A673 (cell line): Measurements from ENCODE around the gene CDC23. TPM values are rescaled to one million over a fixed set of nuclear protein-coding genes. Genes with fewer than 3 reads are reported as not detected.
A peak's percentile ranks its signal among the peaks of the same experiment; 100 is the strongest.

Experiments used
- Bru-seq: library from RNA; stranded (reverse); fragments of 400-500 nt; gene quantifications from one replicate; lab custom pipeline; 2021; lab: Mats Ljungman, UMichigan
- BruChase-seq, 2 experiments: library from RNA; stranded (reverse); fragments of 400-500 nt; gene quantifications; one replicate each; lab custom pipeline; 2021; lab: Mats Ljungman, UMichigan
- BruUV-seq: library from RNA; stranded (reverse); fragments of 400-500 nt; replicated peaks from 2 replicates; lab custom pipeline; 2021; lab: Mats Ljungman, UMichigan
- CTCF ChIA-PET: fragments of 300-600 bp; sonication (Branson Sonifier 250); formaldehyde crosslinking; loops from one replicate; lab custom pipeline; 2022; ENCODE audit warnings: antibody characterized with exemption; lab: Charles Lee
- POLR2A ChIA-PET: fragments of 300-600 bp; sonication (Branson Sonifier 250); formaldehyde crosslinking; loops from one replicate; lab custom pipeline; 2022; ENCODE audit warnings: antibody characterized with exemption; ENCODE audit not compliant: low non-redundant PET; lab: Charles Lee
- DNase-seq: peaks from one replicate; pipeline ENCODE4 v3.0.0-alpha.2; 2015; ENCODE audit warnings: low spot score
- H3K27ac ChIP-seq: fragments of 200-600 bp; sonication (generic); 2 replicates; pipeline ENCODE4 v1.5.1; 2016; ENCODE audit warnings: mixed run types, low read depth, mild to moderate bottlenecking, mixed read lengths, antibody characterized with exemption, low read length; ENCODE audit not compliant: poor library complexity, severe bottlenecking
- H3K27me3 ChIP-seq: fragments of 200-600 bp; sonication (generic); replicated peaks from 2 replicates; pipeline ENCODE4 v1.6.1; 2017; ENCODE audit warnings: mixed run types, low read depth, mild to moderate bottlenecking, mixed read lengths, antibody characterized with exemption, low read length; ENCODE audit not compliant: insufficient read depth, poor library complexity
- H3K36me3 ChIP-seq: fragments of 200-600 bp; sonication (generic); 2 replicates; pipeline ENCODE4 v1.6.1; 2016; ENCODE audit warnings: mixed run types, mild to moderate bottlenecking, mixed read lengths, antibody characterized with exemption, low read length; ENCODE audit not compliant: insufficient read depth, poor library complexity, severe bottlenecking
- H3K4me1 ChIP-seq: fragments of 200-600 bp; sonication (generic); 2 replicates; pipeline ENCODE4 v1.6.1; 2017; ENCODE audit warnings: mixed run types, mild to moderate bottlenecking, mixed read lengths, antibody characterized with exemption, low read length; ENCODE audit not compliant: insufficient read depth, poor library complexity, severe bottlenecking
- H3K4me3 ChIP-seq: fragments of 200-600 bp; sonication (generic); 2 replicates; pipeline ENCODE4 v1.5.1; 2016; ENCODE audit warnings: low read depth, mixed run types, mild to moderate bottlenecking, mixed read lengths, low read length; ENCODE audit not compliant: poor library complexity, severe bottlenecking
- H3K9me3 ChIP-seq: fragments of 200-600 bp; sonication (generic); 2 replicates; pipeline ENCODE4 v1.6.1; 2016; ENCODE audit warnings: mixed run types, low read depth, mild to moderate bottlenecking, mixed read lengths, antibody characterized with exemption, low read length; ENCODE audit not compliant: poor library complexity, severe bottlenecking
- EZH2 ChIP-seq: fragments of 200-600 bp; sonication (generic); IDR thresholded peaks from 2 replicates; pipeline ENCODE4 v1.6.1; 2017; ENCODE audit warnings: borderline replicate concordance, low read depth, mild to moderate bottlenecking, mixed read lengths, antibody characterized with exemption, low read length; ENCODE audit not compliant: poor library complexity, severe bottlenecking
- intact Hi-C: fragments of 100-400 bp; cut with micrococcal nuclease; formaldehyde crosslinking; loops from one replicate; pipeline ENCODE4 v1.10.0; 2022; ENCODE audit not compliant: unreplicated experiment
- long read RNA-seq: library from polyadenylated mRNA; stranded (forward); transcript quantifications from one replicate; pipeline ENCODE4 v2.0.0, GENCODE V29; 2022
- total RNA-seq: library from RNA; stranded (reverse); gene quantifications from 2 replicates; pipeline ENCODE4 v1.2.3, GENCODE V29; 2021
- TF ChIP-seq, protein P1 (sequence below): fragments of 300-800, 200-600 bp; sonication (generic); conservative IDR thresholded peaks from 2 replicates; pipeline ENCODE4 v1.5.1; 2017; ENCODE audit warnings: low read depth, mild to moderate bottlenecking, antibody characterized with exemption, low read length, moderate library complexity, mixed read lengths

Gene CDC23, protein sequence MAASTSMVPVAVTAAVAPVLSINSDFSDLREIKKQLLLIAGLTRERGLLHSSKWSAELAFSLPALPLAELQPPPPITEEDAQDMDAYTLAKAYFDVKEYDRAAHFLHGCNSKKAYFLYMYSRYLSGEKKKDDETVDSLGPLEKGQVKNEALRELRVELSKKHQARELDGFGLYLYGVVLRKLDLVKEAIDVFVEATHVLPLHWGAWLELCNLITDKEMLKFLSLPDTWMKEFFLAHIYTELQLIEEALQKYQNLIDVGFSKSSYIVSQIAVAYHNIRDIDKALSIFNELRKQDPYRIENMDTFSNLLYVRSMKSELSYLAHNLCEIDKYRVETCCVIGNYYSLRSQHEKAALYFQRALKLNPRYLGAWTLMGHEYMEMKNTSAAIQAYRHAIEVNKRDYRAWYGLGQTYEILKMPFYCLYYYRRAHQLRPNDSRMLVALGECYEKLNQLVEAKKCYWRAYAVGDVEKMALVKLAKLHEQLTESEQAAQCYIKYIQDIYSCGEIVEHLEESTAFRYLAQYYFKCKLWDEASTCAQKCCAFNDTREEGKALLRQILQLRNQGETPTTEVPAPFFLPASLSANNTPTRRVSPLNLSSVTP
- total RNA-seq, result 54.0 and 55.1 TPM in 2 replicates
- percentile 83 among the genes with signal in this experiment for Bru-seq, nascent RNA
- percentile 87 among the genes with signal in this experiment for BruChase-seq, experiment 1, labeled RNA remaining after a 2-hour chase
- BruChase-seq, experiment 2, labeled RNA remaining after a 6-hour chase, result percentile 82 among the genes with signal in this experiment
- long read RNA-seq, transcript CDC23-201 (3 exons, 1,079 nt), result minor isoform, 18 of 130 reads
- long read RNA-seq, transcript CDC23-202 (16 exons, 3,155 nt), result major isoform, 106 of 130 reads
- long read RNA-seq, partial matches to known transcripts, result 2 of 130 reads
- long read RNA-seq, other reads (novel, unspliced or antisense), result 4 of 130 reads

DNA sequence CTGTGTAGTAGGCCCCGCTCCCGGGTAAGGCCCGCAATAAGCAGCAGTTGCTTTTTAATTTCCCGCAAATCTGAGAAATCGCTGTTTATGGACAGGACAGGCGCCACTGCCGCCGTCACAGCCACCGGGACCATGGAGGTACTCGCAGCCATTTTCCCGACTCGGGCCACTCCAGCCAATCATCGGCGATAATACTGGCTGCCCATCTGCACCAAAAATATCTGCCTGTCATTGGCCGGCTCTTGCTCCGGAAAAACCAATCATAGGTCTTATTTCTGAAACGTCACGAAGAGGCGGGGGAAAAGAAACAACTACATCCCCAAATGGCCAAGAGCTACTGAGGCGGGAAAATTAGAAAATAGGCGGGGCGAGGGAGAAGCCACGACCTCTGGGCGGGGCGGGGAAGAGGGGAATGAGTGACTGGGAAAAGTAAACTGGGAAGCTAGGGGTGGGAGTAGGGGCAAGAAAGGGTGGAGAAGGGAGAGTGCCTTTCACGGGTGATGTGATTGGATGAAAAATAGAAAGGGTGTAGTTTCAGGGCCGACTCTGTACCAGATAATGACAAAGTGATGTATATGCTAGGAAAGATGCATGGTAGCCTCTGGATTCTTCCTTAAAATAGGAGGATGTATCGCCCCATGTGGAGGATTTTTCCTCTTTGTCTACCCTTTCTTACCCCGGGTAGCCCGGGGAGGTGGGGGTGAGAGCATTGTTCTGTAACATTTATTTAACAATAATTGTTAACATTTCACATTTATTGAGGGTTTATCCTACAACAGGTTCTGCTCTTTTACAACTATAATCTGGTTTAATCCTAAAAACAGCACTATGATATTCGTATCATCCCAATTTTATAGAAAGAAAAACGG lies at the start of gene CDC23:
Gene CDC23 (minus strand): TSS at position 163 of the 869 bp plus-strand sequence. CDS start 11 bp downstream, at position 152.
- TF ChIP-seq, protein P1, sequence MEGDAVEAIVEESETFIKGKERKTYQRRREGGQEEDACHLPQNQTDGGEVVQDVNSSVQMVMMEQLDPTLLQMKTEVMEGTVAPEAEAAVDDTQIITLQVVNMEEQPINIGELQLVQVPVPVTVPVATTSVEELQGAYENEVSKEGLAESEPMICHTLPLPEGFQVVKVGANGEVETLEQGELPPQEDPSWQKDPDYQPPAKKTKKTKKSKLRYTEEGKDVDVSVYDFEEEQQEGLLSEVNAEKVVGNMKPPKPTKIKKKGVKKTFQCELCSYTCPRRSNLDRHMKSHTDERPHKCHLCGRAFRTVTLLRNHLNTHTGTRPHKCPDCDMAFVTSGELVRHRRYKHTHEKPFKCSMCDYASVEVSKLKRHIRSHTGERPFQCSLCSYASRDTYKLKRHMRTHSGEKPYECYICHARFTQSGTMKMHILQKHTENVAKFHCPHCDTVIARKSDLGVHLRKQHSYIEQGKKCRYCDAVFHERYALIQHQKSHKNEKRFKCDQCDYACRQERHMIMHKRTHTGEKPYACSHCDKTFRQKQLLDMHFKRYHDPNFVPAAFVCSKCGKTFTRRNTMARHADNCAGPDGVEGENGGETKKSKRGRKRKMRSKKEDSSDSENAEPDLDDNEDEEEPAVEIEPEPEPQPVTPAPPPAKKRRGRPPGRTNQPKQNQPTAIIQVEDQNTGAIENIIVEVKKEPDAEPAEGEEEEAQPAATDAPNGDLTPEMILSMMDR, result no peak
- TF ChIP-seq EZH2, result no peak
- ChIA-PET CTCF (interaction anchor here (1.4 kb wide), 1 partner anchor 10 kb away, joined by 5 read pairs; no protein-coding TSS in a partner anchor), POLR2A (interaction anchor here (0.5 to 0.7 kb wide), 2 partner anchors 24 to 356 kb away, joined by 3 to 4 read pairs; no protein-coding TSS in a partner anchor)
- BruUV-seq, result no TSS peak
- no peaks in the 10 kb centered on the region for H3K27me3 ChIP-seq
- peaks cover 4% of the 10 kb centered on the region for H3K36me3 ChIP-seq
- H3K4me1 ChIP-seq, result peaks cover 12% of the 10 kb centered on the region
- no peaks in the 10 kb centered on the region for H3K9me3 ChIP-seq
- DNase-seq, result peak; percentile 100
- peak within 1 kb of the TSS; percentile 97 for H3K4me3 ChIP-seq
- H3K27ac ChIP-seq, result peak within 1 kb of the TSS; percentile 83
- intact Hi-C loops, result loop anchor here (2.0 to 10.0 kb wide), 2 partner anchors 35 to 281 kb away; partner anchors contain the start of genes BRD8 and KIF20A

DNA sequence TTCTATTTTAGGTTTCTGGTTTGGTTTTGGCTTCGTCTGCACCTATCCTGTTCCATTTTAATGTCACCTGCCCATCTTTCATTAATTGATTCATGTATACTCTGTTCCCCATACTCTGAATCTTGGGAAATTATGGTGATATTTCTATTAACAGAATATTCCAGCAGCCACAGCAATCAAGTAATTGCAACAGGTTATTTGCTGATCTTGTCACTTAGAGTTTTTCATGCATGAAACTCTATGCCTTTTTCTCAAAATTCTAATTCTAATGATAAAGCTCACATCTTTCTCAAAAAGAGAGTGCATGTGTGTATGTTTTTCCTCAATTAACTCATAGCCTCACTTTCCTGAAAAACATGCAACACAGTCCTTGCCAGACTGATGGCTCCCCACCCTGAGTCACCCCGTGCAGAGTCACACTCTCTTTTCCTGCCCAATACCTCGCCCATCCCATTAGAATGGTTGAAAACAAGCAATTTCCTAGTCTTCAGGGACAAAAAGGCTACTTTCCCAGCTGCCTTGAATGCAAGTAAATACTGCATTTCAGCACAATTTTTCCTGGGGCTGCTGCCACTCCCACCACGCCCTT lies 45.7 kb upstream of the CDC23 start:
- ChIA-PET CTCF (no interaction called here), POLR2A (no interaction called here)
- H3K9me3 ChIP-seq, result no peaks in the 10 kb centered on the region
- H3K27me3 ChIP-seq, result no peaks in the 10 kb centered on the region
- no peaks in the 10 kb centered on the region for H3K4me1 ChIP-seq
- BruUV-seq, result no TSS peak
- no peak overlapping the region for H3K27ac ChIP-seq
- no peaks in the 10 kb centered on the region for H3K36me3 ChIP-seq
- no peak for TF ChIP-seq EZH2
- TF ChIP-seq, protein P1, result no peak
- no peak overlapping the region for H3K4me3 ChIP-seq
- intact Hi-C loops, result no loop called here
- no peak for DNase-seq
